Calu3 (cell line): ENCODE results near the gene SLC26A5. TPM values are rescaled to one million over a fixed set of nuclear protein-coding genes. Genes with fewer than 3 reads are reported as not detected.

Experiments
- BruUV-seq: library from RNA; stranded (reverse); fragments of 400-500 nt; replicated peaks from 2 replicates; lab custom pipeline; 2021; lab: Mats Ljungman, UMichigan
- CTCF ChIA-PET: fragments of 300-600 bp; sonication (Branson Sonifier 250); formaldehyde crosslinking; loops from one replicate; lab custom pipeline; 2022; ENCODE audit warnings: antibody characterized with exemption; lab: Charles Lee
- DNase-seq: peaks from one replicate; pipeline ENCODE4 v3.0.0; 2022
- H3K27ac Mint-ChIP-seq: one replicate; pipeline ENCODE4 v1.8.0; 2022; ENCODE audit warnings: mixed read lengths; ENCODE audit not compliant: unreplicated experiment
- H3K27me3 Mint-ChIP-seq: one replicate; pipeline ENCODE4 v1.8.0; 2022; ENCODE audit warnings: mixed read lengths; ENCODE audit not compliant: unreplicated experiment
- H3K36me3 Mint-ChIP-seq: one replicate; pipeline ENCODE4 v1.8.0; 2022; ENCODE audit warnings: mild to moderate bottlenecking, moderate library complexity, mixed read lengths; ENCODE audit not compliant: insufficient read depth, unreplicated experiment
- H3K4me1 Mint-ChIP-seq: one replicate; pipeline ENCODE4 v1.8.0; 2022; ENCODE audit warnings: mild to moderate bottlenecking, low read depth, mixed read lengths; ENCODE audit not compliant: unreplicated experiment
- H3K4me3 Mint-ChIP-seq: one replicate; pipeline ENCODE4 v1.8.0; 2022; ENCODE audit warnings: mild to moderate bottlenecking, low read depth, moderate library complexity, mixed read lengths; ENCODE audit not compliant: unreplicated experiment
- H3K9me3 Mint-ChIP-seq: one replicate; pipeline ENCODE4 v1.8.0; 2022; ENCODE audit warnings: low read depth, mixed read lengths; ENCODE audit not compliant: unreplicated experiment
- intact Hi-C: fragments of 100-400 bp; cut with micrococcal nuclease; formaldehyde crosslinking; loops from one replicate; pipeline ENCODE4 v1.10.0; 2022; ENCODE audit not compliant: unreplicated experiment
- total RNA-seq: library from RNA; stranded (reverse); gene quantifications from 2 replicates; pipeline ENCODE4 v1.2.3, GENCODE V29; 2022
- TF ChIP-seq, protein P1 (sequence below): fragments of 200-600 bp; IDR thresholded peaks from one replicate; pipeline ENCODE4 v1.8.0; 2022; ENCODE audit warnings: antibody characterized with exemption; ENCODE audit not compliant: unreplicated experiment

SLC26A5 gene
- total RNA-seq, 1 experiment from 2014 or later = not detected

GRCh38 chr7:103373866-103374643 lies 72.0 kb downstream of the SLC26A5 start:
- Mint-ChIP-seq H3K4me3 (no peak overlapping the region), H3K4me1 (no peaks in the 10 kb centered on the region), H3K36me3 (no peaks in the 10 kb centered on the region), H3K27ac (no peak overlapping the region), H3K9me3 (no peaks in the 10 kb centered on the region), H3K27me3 (no peaks in the 10 kb centered on the region)
- TF ChIP-seq, protein P1, sequence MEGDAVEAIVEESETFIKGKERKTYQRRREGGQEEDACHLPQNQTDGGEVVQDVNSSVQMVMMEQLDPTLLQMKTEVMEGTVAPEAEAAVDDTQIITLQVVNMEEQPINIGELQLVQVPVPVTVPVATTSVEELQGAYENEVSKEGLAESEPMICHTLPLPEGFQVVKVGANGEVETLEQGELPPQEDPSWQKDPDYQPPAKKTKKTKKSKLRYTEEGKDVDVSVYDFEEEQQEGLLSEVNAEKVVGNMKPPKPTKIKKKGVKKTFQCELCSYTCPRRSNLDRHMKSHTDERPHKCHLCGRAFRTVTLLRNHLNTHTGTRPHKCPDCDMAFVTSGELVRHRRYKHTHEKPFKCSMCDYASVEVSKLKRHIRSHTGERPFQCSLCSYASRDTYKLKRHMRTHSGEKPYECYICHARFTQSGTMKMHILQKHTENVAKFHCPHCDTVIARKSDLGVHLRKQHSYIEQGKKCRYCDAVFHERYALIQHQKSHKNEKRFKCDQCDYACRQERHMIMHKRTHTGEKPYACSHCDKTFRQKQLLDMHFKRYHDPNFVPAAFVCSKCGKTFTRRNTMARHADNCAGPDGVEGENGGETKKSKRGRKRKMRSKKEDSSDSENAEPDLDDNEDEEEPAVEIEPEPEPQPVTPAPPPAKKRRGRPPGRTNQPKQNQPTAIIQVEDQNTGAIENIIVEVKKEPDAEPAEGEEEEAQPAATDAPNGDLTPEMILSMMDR = no peak
- CTCF ChIA-PET = no interaction called here
- DNase-seq = no peak
- intact Hi-C loops = no loop called here
- no TSS peak for BruUV-seq

DNA sequence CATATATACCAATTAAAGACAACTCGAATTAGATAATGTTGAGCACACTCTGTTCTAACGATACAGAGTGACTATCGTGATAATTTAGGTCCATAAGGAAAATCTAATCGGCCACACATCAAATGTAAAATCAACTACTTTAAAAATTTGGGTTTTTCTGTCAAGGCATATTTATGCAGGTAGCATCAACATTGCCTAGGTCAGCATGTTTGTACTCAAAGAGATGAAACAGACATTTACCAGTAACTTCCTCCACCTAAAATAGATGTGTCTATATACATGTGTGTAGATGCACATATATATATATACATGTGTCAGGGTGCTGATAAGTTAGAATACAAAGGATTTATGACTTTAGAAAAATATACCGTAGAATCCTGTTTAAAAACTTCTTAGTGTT lies 76.6 kb downstream of the SLC26A5 start:
- intact Hi-C loops = no loop called here
- H3K27ac Mint-ChIP-seq = no peak overlapping the region
- CTCF ChIA-PET = no interaction called here
- peaks cover 14% of the 10 kb centered on the region for H3K36me3 Mint-ChIP-seq
- no peaks in the 10 kb centered on the region for H3K27me3 Mint-ChIP-seq
- TF ChIP-seq, protein P1 = no peak
- no peak overlapping the region for H3K4me3 Mint-ChIP-seq
- DNase-seq = no peak
- no peaks in the 10 kb centered on the region for H3K9me3 Mint-ChIP-seq
- no TSS peak for BruUV-seq
- H3K4me1 Mint-ChIP-seq = no peaks in the 10 kb centered on the region

- H3K4me3 Mint-ChIP-seq = peak overlapping the region; percentile 82
- H3K36me3 Mint-ChIP-seq = peaks cover 28% of the 10 kb centered on the region
- H3K27me3 Mint-ChIP-seq = no peaks in the 10 kb centered on the region
- intact Hi-C loops = no loop called here
- H3K27ac Mint-ChIP-seq = no peak overlapping the region
- H3K9me3 Mint-ChIP-seq = no peaks in the 10 kb centered on the region
- CTCF ChIA-PET = no interaction called here
- BruUV-seq = no TSS peak
- TF ChIP-seq, protein P1 = no peak
- H3K4me1 Mint-ChIP-seq = peaks cover 34% of the 10 kb centered on the region
- DNase-seq = no peak
Observed at GRCh38 chr7:103349805-103350204, 96.2 kb downstream of the SLC26A5 start.

DNA sequence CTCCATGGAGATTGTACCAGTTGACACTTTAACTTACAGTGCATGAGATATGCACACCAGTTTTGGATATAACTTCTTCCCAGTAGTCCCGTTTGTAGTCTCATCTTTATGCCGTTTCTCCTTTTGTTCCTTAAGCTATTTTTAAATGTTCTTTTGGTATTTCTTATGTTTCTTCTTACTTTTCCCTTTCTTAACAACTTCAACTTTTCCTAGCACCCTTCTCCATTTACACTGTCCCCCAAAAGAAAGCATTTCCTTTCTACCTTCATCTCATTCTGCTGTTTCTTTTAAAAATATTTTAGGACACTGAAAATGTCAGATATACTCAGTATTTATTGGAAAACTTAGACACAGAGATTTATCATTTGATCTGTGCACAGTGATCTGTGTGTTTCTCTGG lies 97.0 kb downstream of the SLC26A5 start:
- intact Hi-C loops = no loop called here
- TF ChIP-seq, protein P1 = no peak
- DNase-seq = no peak
- Mint-ChIP-seq H3K27me3 (no peaks in the 10 kb centered on the region), H3K4me1 (peaks cover 34% of the 10 kb centered on the region), H3K4me3 (peak overlapping the region; percentile 82), H3K36me3 (peaks cover 36% of the 10 kb centered on the region), H3K9me3 (no peaks in the 10 kb centered on the region), H3K27ac (peak overlapping the region; percentile 27)
- CTCF ChIA-PET = no interaction called here
- no TSS peak for BruUV-seq
